GM23338 (cell line): ENCODE results near the gene HEBP1. TPM values are rescaled to one million over a fixed set of nuclear protein-coding genes. Genes with fewer than 3 reads are reported as not detected.
A peak's percentile ranks its signal among the peaks of the same experiment; 100 is the strongest.

Experiments
- ATAC-seq: fragments of 200-7000 bp; cut with Tn5 transposase; 3 replicates; pipeline ENCODE4 v1.9.1; 2020
- DNase-seq: peaks from one replicate; pipeline ENCODE4 v3.0.0-alpha.2; 2015; ENCODE audit warnings: low spot score
- H2AFZ ChIP-seq: fragments of 200-600 bp; sonication (generic); 2 replicates; pipeline ENCODE4 v1.8.0; 2016; ENCODE audit warnings: antibody characterized with exemption, mild to moderate bottlenecking, moderate library complexity
- H3F3A ChIP-seq: fragments of 200-600 bp; sonication (generic); replicated peaks from 2 replicates; pipeline ENCODE4 v1.8.0; 2017; ENCODE audit warnings: antibody characterized with exemption, mixed run types, low read depth
- H3K27ac ChIP-seq: fragments of 200-600 bp; sonication (generic); 2 replicates; pipeline ENCODE4 v1.6.1; 2016; ENCODE audit warnings: low read depth
- H3K27me3 ChIP-seq: fragments of 200-600 bp; sonication (generic); 2 replicates; pipeline ENCODE4 v1.8.0; 2016; ENCODE audit warnings: mild to moderate bottlenecking, mixed run types, moderate library complexity; ENCODE audit not compliant: insufficient read depth
- H3K36me3 ChIP-seq: fragments of 200-600 bp; sonication (generic); 2 replicates; pipeline ENCODE4 v1.8.0; 2016; ENCODE audit warnings: mild to moderate bottlenecking; ENCODE audit not compliant: insufficient read depth
- H3K4me1 ChIP-seq: fragments of 200-600 bp; sonication (generic); 2 replicates; pipeline ENCODE4 v1.8.0; 2016; ENCODE audit warnings: mild to moderate bottlenecking, moderate library complexity; ENCODE audit not compliant: insufficient read depth
- H3K4me2 ChIP-seq: fragments of 200-600 bp; sonication (generic); 2 replicates; pipeline ENCODE4 v1.7.1; 2017; ENCODE audit warnings: mixed run types
- H3K4me3 ChIP-seq: fragments of 200-600 bp; sonication (generic); 2 replicates; pipeline ENCODE4 v1.6.1; 2016; ENCODE audit warnings: mixed run types
- H3K79me2 ChIP-seq: fragments of 200-600 bp; sonication (generic); replicated peaks from 2 replicates; pipeline ENCODE4 v1.8.0; 2017; ENCODE audit warnings: mild to moderate bottlenecking; ENCODE audit not compliant: insufficient read depth
- H3K9me2 ChIP-seq: fragments of 200-600 bp; sonication (generic); 2 replicates; pipeline ENCODE4 v1.8.0; 2017; ENCODE audit not compliant: insufficient read depth
- H4K20me1 ChIP-seq: fragments of 200-600 bp; sonication (generic); replicated peaks from 2 replicates; pipeline ENCODE4 v1.8.0; 2017; ENCODE audit warnings: mild to moderate bottlenecking; ENCODE audit not compliant: insufficient read depth
- H3K27ac Mint-ChIP-seq: 2 replicates; pipeline ENCODE4 v1.8.0; 2020; ENCODE audit warnings: inconsistent platforms, mild to moderate bottlenecking, moderate library complexity, mixed read lengths
- H3K27me3 Mint-ChIP-seq: 3 replicates; pipeline ENCODE4 v1.8.0; 2022; ENCODE audit warnings: low read depth, mild to moderate bottlenecking, moderate library complexity, mixed read lengths, inconsistent platforms; ENCODE audit not compliant: insufficient read depth, poor library complexity
- H3K36me3 Mint-ChIP-seq: 3 replicates; pipeline ENCODE4 v1.8.0; 2021; ENCODE audit warnings: low read depth, mild to moderate bottlenecking, inconsistent platforms, moderate library complexity, mixed read lengths
- H3K4me1 Mint-ChIP-seq: 3 replicates; pipeline ENCODE4 v1.8.0; 2020; ENCODE audit warnings: mild to moderate bottlenecking, inconsistent platforms, mixed read lengths
- H3K4me3 Mint-ChIP-seq: 3 replicates; pipeline ENCODE4 v1.8.0; 2021; ENCODE audit warnings: moderate library complexity, mild to moderate bottlenecking, inconsistent platforms, mixed read lengths
- H3K9me3 Mint-ChIP-seq: 3 replicates; pipeline ENCODE4 v1.8.0; 2020; ENCODE audit warnings: moderate library complexity, mild to moderate bottlenecking, inconsistent platforms, mixed read lengths
- CREB1 ChIP-seq: fragments of 250-450 bp; sonication (Bioruptor Pico); IDR thresholded peaks from 2 replicates; pipeline ENCODE4 v1.5.0; 2020; ENCODE audit warnings: low read depth, mild to moderate bottlenecking, moderate library complexity
- CTCF ChIP-seq, 2 experiments: fragments of 200-600 bp in 1 of 2; sonication (generic) in 1 of 2; conservative IDR thresholded peaks; 2 replicates each; pipeline versions ENCODE4 v1.5.1 to v1.6.1; 2016 to 2017; ENCODE audit warnings: antibody characterized with exemption in 2 of 2, low read depth in 2 of 2, mild to moderate bottlenecking in 2 of 2, moderate library complexity in 1 of 2
- ETS1 ChIP-seq: IDR thresholded peaks from 2 replicates; pipeline ENCODE4 v1.6.1; 2016; ENCODE audit warnings: antibody characterized with exemption
- EZH2 ChIP-seq: fragments of 200-600 bp; sonication (generic); IDR thresholded peaks from one replicate; pipeline ENCODE4 v1.8.0; 2017; ENCODE audit warnings: antibody characterized with exemption, mild to moderate bottlenecking, low read depth; ENCODE audit not compliant: unreplicated experiment
- EZH2phosphoT487 ChIP-seq: fragments of 200-600 bp; sonication (generic); IDR thresholded peaks from one replicate; pipeline ENCODE4 v1.8.1; 2018; ENCODE audit warnings: antibody characterized with exemption; ENCODE audit not compliant: unreplicated experiment
- JUNB ChIP-seq: IDR thresholded peaks from one replicate; pipeline ENCODE4 v1.6.1; 2016; ENCODE audit warnings: antibody characterized with exemption; ENCODE audit not compliant: unreplicated experiment
- NANOG ChIP-seq: IDR thresholded peaks from 2 replicates; pipeline ENCODE4 v1.6.1; 2016; ENCODE audit warnings: antibody characterized with exemption, borderline replicate concordance
- POLR2AphosphoS5 ChIP-seq: IDR thresholded peaks from 2 replicates; pipeline ENCODE4 v1.6.1; 2016; ENCODE audit warnings: antibody characterized with exemption, low read depth
- REST ChIP-seq: IDR thresholded peaks from one replicate; pipeline ENCODE4 v1.6.1; 2018; ENCODE audit warnings: antibody characterized with exemption; ENCODE audit not compliant: unreplicated experiment
- STAT1 ChIP-seq: IDR thresholded peaks from one replicate; pipeline ENCODE4 v1.6.1; 2016; ENCODE audit warnings: antibody characterized with exemption; ENCODE audit not compliant: unreplicated experiment
- ZNF114 ChIP-seq: fragments of 250-450 bp; sonication (Bioruptor Pico); IDR thresholded peaks from 2 replicates; pipeline ENCODE4 v1.5.0; 2020; ENCODE audit warnings: mild to moderate bottlenecking, moderate library complexity
- ZNF331 ChIP-seq: fragments of 250-450 bp; sonication (Bioruptor Pico); IDR thresholded peaks from 2 replicates; pipeline ENCODE4 v1.5.0; 2020; ENCODE audit warnings: low read depth, mild to moderate bottlenecking, moderate library complexity
- ZNF462 ChIP-seq: fragments of 250-450 bp; sonication (Bioruptor Pico); IDR thresholded peaks from 2 replicates; pipeline ENCODE4 v1.5.0; 2020; ENCODE audit warnings: mild to moderate bottlenecking, moderate library complexity
- polyA plus RNA-seq: library from polyadenylated mRNA; unstranded; fragments of >200 nt; fragmentation: Nextera tagmentation; extraction: Ambion mirVana; gene quantifications from 2 replicates; pipeline ENCODE4 v1.2.1, GENCODE V29; 2016
- total RNA-seq: library from RNA; depleted of rRNA; stranded (reverse); fragments of >200 nt; shearing (Covaris generic); gene quantifications from 2 replicates; pipeline ENCODE4 v1.2.3, GENCODE V29; 2014

HEBP1 gene
- total and polyA plus RNA-seq, 2 experiments from 2014 or later = 25.2 to 45.1 TPM

- no peaks in the 10 kb centered on the region for H3K36me3 Mint-ChIP-seq
- no peaks in the 10 kb centered on the region for H3K79me2 ChIP-seq
- no peaks in the 10 kb centered on the region for H3K4me1 ChIP-seq
- DNase-seq (no peak), ATAC-seq (no peak)
- peaks cover 2% of the 10 kb centered on the region for H3K27me3 Mint-ChIP-seq
- H3K27me3 ChIP-seq = no peaks in the 10 kb centered on the region
- H3K9me3 Mint-ChIP-seq = no peaks in the 10 kb centered on the region; the same call in 2 of the 3 replicates
- no peaks in the 10 kb centered on the region for H4K20me1 ChIP-seq
- no peak overlapping the region for H3K4me3 Mint-ChIP-seq
- no peak for TF ChIP-seq CTCF (conservative IDR thresholded peaks at IDR 0.05; ENCODE audit: low read depth in 2 of 2)
- no peak for TF ChIP-seq STAT1
- TF ChIP-seq ETS1 = no peak
- TF ChIP-seq REST = no peak
- TF ChIP-seq ZNF462 (CRISPR knock-in tag) = no peak
- TF ChIP-seq CREB1 = no peak
- no peak for TF ChIP-seq EZH2phosphoT487
- no peak for TF ChIP-seq EZH2
- no peak for TF ChIP-seq JUNB
- TF ChIP-seq ZNF114 (CRISPR knock-in tag) = no peak
- no peak for TF ChIP-seq POLR2AphosphoS5
- TF ChIP-seq NANOG = no peak
- TF ChIP-seq ZNF331 (CRISPR knock-in tag) = no peak
- no peak overlapping the region for H3K27ac ChIP-seq
- H3K4me2 ChIP-seq = no peak overlapping the region
- H3K36me3 ChIP-seq = no peaks in the 10 kb centered on the region
- H3K4me3 ChIP-seq = no peak overlapping the region
- no peaks in the 10 kb centered on the region for H3F3A ChIP-seq
- H2AFZ ChIP-seq = peak overlapping the region; percentile 52; the same call in 1 of the 2 replicates
- no peaks in the 10 kb centered on the region for H3K9me2 ChIP-seq
- H3K4me1 Mint-ChIP-seq = peaks cover 7% of the 10 kb centered on the region; the same call in 2 of the 3 replicates
- H3K27ac Mint-ChIP-seq = no peak overlapping the region
Observed at GRCh38 chr12:12938541-12938940, 61.5 kb downstream of the HEBP1 start.
